ENCODE measurements around the gene IQCB1.
"Not testable (repeated sequence)": the region's sequence is repeated elsewhere in the genome, so short reads cannot be mapped to it uniquely, and the experiment has no call there.

DNA sequence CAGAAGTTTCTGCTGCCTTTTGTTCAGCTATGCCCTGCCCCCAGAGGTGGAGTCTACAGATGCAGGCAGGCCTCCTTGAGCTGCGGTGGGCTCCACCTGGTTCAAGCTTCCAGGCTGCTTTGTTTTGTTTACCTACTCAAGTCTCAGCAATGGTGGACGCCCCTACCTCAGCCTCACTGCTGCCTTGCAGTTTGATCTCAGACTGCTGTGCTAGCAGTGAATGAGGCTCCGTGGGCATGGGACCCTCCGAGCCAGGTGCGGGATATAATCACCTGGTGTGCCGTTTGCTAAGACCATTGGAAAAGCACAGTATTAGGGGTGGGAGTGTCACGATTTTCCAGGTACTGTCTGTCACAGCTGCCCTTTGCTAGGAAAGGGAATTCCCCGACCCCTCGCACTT, 28.4 kb upstream of the IQCB1 start:
- TF ChIP-seq CTCF (conservative IDR thresholded peaks at IDR 0.05; ENCODE audit: low read depth in 2 of 2); CREB1 (CRISPR knock-in tag; IDR thresholded peaks at IDR 0.05; ENCODE audit: low read depth); EZH2 (IDR thresholded peaks at IDR 0.05; ENCODE audit: low read depth, unreplicated experiment); EZH2phosphoT487 (IDR thresholded peaks at IDR 0.05; ENCODE audit: unreplicated experiment); POLR2AphosphoS5 (IDR thresholded peaks at IDR 0.05; ENCODE audit: low read depth); REST (IDR thresholded peaks at IDR 0.05; ENCODE audit: unreplicated experiment); JUNB (IDR thresholded peaks at IDR 0.05; ENCODE audit: unreplicated experiment); ZNF114 (CRISPR knock-in tag; IDR thresholded peaks at IDR 0.05); ETS1 (IDR thresholded peaks at IDR 0.05); NANOG (IDR thresholded peaks at IDR 0.05; ENCODE audit: borderline replicate concordance); STAT1 (IDR thresholded peaks at IDR 0.05; ENCODE audit: unreplicated experiment); ZNF462 (CRISPR knock-in tag; IDR thresholded peaks at IDR 0.05); ZNF331 (CRISPR knock-in tag; IDR thresholded peaks at IDR 0.05; ENCODE audit: low read depth): not testable (repeated sequence)
